HG02870 (cell line): ENCODE measurements around the gene CCR9.

Experiments
- ATAC-seq: cut with Tn5 transposase; IDR thresholded peaks from one replicate; pipeline ENCODE4 v1.9.1; 2021; ENCODE audit warnings: mild to moderate bottlenecking, moderate library complexity; ENCODE audit not compliant: unreplicated experiment

CCR9 gene

GRCh38 chr3:45933591-45933990 lies 47.2 kb downstream of the CCR9 start:
- no peak for ATAC-seq

- ATAC-seq = no peak
These were observed 49.9 kb downstream of the CCR9 start for GRCh38 chr3:45936261-45936660.

DNA sequence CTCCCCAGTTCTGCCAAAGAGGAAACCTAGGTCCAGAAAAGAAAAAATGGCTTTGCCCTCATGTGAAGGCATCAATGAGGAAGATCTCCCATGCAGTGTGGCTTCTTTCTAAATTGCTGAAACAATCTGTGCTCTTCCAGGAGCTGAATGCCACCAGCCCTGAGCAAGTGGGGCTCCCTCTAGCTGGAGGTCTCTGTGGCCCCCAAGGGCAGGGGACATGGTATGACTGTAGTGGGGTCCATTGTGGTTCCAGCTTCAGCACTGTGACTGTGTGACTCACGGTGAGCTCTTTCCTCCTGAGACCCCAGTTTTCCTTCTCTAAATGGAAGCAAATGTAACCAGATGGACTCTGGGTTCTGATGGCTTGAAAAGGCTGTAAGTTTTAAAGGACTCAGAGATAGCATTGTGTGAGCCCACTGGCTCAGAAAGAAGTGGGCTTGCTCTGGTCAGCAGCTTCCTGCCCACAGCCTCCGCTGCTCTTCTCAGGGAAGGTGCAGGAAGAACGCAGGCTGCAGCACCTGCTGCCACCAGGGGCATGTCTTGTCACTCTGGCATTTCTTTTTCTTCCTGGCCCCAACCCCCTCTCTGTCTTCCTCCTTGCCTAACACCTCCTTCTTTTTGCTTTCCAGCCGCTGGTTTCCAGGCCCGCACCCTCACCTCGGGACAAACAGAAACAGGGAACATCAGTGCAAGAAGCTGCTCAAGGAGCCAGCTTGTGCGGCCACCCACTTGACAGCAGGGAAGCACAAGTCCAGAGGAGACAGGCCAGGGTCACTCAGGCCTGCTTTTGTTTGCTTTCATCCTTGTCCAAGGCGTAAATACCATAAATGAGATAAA lies 51.1 kb downstream of the CCR9 start:
- ATAC-seq = no peak

DNA sequence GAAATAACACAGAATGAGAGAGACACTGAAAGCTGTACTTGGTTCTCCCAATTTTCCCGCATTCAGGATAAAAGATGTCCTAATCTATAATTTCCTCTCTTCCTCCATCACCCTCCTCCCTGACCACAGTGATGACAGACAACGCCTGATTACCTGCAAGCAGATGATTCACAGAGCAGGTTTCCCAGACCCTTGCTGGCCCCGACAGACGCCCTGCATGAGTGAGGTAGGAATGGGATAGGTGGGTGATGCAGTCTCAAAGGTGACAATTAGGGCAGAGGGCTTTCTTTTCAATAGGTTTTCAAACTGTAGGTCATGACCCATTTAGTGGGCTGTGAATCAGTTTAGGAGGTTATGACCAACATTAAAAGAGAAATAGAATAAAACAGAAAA lies 51.7 kb downstream of the CCR9 start:
- no peak for ATAC-seq

DNA sequence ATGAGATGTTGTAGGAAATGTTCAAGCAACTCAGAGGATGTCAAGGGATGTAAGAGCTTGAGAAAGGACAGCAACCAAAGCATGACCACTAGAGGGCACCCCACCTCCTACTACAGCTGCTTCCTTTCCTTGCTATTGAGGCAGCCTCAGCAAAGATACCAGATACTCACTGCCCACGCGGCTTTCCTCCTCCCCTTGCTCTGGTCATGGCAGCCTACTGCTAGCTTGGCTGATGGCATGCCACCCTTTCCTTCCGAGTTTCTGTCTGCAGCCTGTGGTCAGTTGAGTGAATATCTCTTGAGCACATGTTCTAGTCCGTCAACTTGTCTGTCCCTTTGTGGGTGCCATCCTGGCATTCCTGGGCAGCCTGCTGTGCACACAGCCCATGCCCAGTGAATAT lies 52.5 kb downstream of the CCR9 start:
- no peak for ATAC-seq

DNA sequence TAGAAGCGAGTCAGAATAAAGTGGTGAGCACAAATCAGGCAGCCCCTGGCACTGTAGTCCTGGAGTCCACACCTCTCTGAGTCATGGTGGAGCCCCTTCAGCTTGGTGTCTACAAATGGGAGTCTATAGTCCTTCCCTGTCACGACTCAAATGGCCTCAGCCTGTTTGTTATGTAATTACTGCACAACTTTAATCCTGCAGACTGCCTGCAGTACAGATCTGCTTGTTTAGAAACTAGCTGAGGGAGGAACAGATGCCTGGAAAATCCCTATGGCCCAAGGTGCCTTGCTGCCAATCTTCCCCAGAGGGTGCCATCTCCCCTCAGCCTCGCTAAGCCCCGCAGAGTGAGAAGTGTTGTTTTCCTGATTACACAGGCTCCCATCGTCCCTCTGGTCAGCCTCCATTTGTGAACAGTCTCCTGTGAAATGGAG lies 53.0 kb downstream of the CCR9 start:
- no peak for ATAC-seq

DNA sequence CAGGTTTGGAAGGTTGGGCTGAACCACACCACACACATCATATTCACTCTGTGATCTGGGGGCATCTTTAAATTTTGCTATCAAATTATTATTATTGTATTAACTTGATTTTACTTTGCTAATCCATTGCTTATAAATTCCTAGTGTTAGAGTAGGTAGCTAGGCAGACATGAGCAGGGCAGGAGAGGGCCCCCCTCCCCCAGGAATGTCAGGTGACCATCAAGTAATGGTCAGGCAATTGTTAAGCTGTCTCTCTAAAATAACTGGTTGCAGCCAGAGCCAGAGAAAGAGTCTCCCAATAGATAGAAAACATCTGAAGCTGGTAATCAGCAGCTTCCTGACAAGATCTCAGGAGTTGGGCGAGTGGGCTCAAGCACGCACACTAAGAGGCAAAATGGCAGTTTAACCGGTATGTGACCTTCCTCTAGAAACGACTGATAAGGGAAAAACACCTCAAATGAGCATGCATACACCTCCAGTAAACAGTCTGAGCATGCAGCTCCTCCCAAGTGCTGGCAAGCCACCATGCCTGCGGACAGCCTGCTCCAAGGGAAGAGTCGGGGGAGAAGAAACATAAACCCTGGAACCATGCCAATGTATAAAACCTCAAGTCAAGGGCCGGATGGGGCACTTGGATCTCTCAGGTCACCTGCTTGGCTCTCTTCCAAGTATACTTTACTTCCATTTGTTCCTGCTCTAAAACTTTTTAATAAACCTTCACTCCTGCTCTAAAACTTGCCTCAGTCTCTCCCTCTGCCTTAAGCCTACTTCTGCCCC lies 53.8 kb downstream of the CCR9 start:
- no peak for ATAC-seq

DNA sequence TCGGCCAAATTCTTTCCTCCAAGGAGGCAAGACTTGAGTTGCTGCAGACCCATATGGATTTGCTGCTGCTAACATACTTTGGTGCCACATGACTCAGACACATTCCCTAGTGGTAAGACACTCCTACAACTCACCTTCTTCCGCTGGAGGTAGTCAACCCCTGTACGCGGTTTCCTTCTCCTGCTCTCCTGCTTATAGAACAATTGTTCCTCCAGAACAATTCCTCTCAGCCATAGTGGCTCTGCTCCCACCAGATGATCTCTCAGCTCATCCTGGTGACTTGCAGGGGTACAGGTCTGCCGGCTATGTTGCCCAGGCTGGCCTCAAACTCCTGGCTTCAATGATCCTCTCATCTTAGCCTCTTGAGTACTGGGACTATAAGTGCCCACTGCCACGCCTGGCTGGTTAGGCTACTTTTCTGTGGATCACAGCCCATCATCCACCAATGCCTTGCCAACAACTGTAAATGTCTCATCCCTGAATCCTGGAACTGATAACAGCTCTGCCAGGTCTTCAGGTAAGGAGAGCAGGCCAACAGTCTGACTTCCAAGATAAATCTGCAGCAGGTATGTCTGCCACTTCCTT lies 54.5 kb downstream of the CCR9 start:
- no peak for ATAC-seq

- ATAC-seq = no peak
These were observed 55.9 kb downstream of the CCR9 start for GRCh38 chr3:45942051-45942825.

- ATAC-seq = no peak
These were observed 57.0 kb downstream of the CCR9 start, which contains the start of gene CXCR6 for GRCh38 chr3:45943207-45943846. TSS of gene CXCR6 (plus strand) at chr3:45943464. CDS start at chr3:45946482, 3,018 bp downstream.

DNA sequence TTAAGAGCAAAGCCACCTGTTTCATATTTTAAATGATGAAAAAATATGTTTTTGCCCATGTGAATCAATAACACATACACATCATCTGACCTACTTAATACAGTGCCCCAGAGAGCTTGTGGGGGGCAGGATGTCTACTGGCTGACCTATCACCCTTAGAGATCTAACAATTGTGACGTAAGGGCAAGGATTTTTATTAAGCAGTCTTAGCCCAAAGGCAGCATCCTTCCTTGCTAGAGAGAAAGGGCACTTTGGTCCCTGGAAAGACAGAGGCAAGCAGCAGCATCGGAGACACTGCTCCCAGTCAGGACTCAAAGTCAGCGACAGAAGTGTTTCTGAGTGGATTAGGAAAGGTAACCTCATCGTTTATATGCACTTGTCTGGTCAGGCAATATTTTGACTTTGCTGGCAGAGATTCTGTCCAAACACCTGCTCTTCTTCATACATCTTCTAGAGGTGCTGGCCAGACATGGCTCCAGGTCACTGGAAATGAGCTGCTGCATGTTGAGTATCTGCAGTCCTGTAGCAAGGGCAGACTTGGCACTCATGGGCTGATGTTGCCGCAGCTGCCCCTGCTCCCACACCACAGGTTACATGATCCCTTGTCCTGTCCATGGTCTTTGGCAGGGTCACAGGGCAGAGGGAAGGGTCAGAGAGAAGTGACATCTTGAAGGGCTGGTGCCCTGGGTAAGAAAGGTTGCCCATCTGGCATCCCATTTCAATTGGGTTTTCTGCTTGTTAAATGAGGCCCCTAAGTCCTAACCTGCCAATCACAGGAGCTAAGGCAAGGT lies 58.7 kb downstream of the CCR9 start:
- ATAC-seq = no peak

DNA sequence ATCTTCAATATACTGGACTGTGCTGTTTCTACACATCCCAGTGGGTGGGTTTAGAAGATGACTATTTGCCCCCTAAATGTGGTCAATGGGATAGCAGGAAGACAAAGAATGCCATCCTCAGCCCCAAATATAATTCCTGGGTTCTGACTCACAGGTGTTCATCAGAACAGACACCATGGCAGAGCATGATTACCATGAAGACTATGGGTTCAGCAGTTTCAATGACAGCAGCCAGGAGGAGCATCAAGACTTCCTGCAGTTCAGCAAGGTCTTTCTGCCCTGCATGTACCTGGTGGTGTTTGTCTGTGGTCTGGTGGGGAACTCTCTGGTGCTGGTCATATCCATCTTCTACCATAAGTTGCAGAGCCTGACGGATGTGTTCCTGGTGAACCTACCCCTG lies 60.0 kb downstream of the CCR9 start:
- ATAC-seq = no peak

DNA sequence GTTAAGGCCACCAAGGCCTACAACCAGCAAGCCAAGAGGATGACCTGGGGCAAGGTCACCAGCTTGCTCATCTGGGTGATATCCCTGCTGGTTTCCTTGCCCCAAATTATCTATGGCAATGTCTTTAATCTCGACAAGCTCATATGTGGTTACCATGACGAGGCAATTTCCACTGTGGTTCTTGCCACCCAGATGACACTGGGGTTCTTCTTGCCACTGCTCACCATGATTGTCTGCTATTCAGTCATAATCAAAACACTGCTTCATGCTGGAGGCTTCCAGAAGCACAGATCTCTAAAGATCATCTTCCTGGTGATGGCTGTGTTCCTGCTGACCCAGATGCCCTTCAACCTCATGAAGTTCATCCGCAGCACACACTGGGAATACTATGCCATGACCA lies 60.5 kb downstream of the CCR9 start:
- ATAC-seq = no peak

DNA sequence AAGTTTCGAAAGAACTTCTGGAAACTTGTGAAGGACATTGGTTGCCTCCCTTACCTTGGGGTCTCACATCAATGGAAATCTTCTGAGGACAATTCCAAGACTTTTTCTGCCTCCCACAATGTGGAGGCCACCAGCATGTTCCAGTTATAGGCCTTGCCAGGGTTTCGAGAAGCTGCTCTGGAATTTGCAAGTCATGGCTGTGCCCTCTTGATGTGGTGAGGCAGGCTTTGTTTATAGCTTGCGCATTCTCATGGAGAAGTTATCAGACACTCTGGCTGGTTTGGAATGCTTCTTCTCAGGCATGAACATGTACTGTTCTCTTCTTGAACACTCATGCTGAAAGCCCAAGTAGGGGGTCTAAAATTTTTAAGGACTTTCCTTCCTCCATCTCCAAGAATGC lies 61.0 kb downstream of the CCR9 start:
- ATAC-seq = no peak

- ATAC-seq = no peak
These were observed 62.0 kb downstream of the CCR9 start for GRCh38 chr3:45948311-45948781.

DNA sequence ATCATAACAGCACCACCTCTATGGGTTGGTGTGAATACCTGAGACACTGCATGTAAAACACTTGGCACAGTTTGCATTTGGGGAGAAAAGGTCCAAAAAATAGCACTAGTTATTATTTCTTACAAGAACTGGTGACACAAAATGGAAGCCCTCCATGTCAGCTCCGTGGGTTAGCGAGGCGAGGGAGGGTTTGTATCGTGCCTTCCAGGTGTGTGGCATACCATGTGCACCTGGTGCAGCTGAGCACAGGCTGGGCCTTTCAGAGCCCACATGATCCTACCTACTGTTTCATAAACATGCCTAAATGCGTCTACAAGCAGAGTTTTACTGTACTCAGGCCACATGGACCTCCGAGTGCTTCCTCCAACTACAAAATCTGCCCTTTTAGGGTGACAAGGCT lies 62.5 kb downstream of the CCR9 start:
- no peak for ATAC-seq

DNA sequence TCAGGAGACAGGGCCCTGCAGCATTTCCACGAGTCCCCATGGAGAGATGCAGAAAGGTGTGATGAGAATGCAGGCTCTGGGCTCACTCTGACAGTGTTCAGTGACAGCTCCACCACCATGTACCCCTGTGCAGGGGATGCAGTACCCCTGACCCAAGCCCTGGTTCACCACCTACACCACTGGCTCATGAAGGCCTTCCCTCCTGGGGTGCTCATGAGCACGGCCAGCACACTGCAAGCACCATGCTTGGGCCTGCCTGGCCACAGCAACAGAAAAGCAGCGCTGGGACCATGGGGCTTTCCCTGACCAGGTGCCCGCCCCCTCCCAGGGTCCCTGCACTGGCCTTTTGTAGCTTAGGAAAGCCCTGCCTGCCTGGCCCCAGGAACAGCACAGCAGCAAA lies 63.1 kb downstream of the CCR9 start:
- ATAC-seq = no peak

DNA sequence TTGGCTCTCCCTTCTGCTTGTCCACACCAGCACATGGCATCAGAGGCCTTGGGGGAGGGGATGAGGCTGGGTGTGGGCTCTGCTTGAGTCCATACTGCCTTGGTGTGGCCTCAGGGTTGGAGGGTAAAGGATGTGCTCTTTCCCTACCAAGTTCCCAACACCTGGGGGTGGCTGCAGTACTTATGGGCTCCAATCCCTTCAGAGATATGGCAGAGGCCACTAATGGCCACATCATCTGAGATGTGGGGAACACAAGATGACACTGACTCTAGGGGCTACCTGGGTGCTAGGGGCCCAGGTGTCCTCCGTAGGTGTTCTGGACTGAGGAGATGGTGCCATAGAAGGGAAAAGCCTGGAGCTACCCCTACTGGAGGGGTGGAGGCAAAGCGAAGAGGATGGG lies 63.8 kb downstream of the CCR9 start:
- ATAC-seq = no peak
